Measurements from ENCODE around the gene ATP5F1E.

ATP5F1E gene

GRCh38 chr20:58988565-58988882, 43.6 kb downstream of the ATP5F1E start:
- POLR2A ChIA-PET = interaction anchor here (0.8 kb wide), 1 partner anchor 8 kb away, joined by 3 read pairs; the partner anchor contains the start of gene NELFCD
- no peak for TF ChIP-seq ZNF776 (tag by site-specific recombination; IDR thresholded peaks at IDR 0.05; ENCODE audit: borderline replicate concordance)
- no peak for TF ChIP-seq ZNF114 (tag by site-specific recombination; IDR thresholded peaks at IDR 0.05)
- TF ChIP-seq ZNF529 (tag by site-specific recombination; IDR thresholded peaks at IDR 0.05; ENCODE audit: insufficient replicate concordance) = no peak
- no peak for TF ChIP-seq ZBTB6 (tag by site-specific recombination; IDR thresholded peaks at IDR 0.05)
- no peak for TF ChIP-seq ZNF311 (tag by site-specific recombination; IDR thresholded peaks at IDR 0.05; ENCODE audit: borderline replicate concordance)
- TF ChIP-seq ZNF623 (tag by site-specific recombination; IDR thresholded peaks at IDR 0.05) = no peak
- no peak for TF ChIP-seq ZNF280C (tag by site-specific recombination; IDR thresholded peaks at IDR 0.05)
- no peak for TF ChIP-seq ZNF580 (tag by site-specific recombination; IDR thresholded peaks at IDR 0.05)
- TF ChIP-seq PRDM2 (tag by site-specific recombination; IDR thresholded peaks at IDR 0.05; ENCODE audit: borderline replicate concordance) = no peak
- TF ChIP-seq ZNF18 (tag by site-specific recombination; IDR thresholded peaks at IDR 0.05) = no peak
- no peak for TF ChIP-seq YY1 (tag by site-specific recombination; IDR thresholded peaks at IDR 0.05)
- TF ChIP-seq ZNF341 (tag by site-specific recombination; IDR thresholded peaks at IDR 0.05; ENCODE audit: low read depth) = no peak
- TF ChIP-seq ZNF23 (tag by site-specific recombination; IDR thresholded peaks at IDR 0.05; ENCODE audit: borderline replicate concordance) = no peak
- no peak for TF ChIP-seq ZNF248 (tag by site-specific recombination; IDR thresholded peaks at IDR 0.05)
- TF ChIP-seq HIC1 (tag by site-specific recombination; IDR thresholded peaks at IDR 0.05) = no peak
- CTCF ChIA-PET = no interaction called here

More at GRCh38 chr20:58988565-58988882, 43.6 kb downstream of the ATP5F1E start:
- no peak overlapping the region for H3K27ac ChIP-seq (ENCODE audit: extremely low read depth, low read depth, low read length)
- no peak overlapping the region for H3K4me3 ChIP-seq (ENCODE audit: low read depth, low read length)
- no peaks in the 10 kb centered on the region for H3K4me1 ChIP-seq (ENCODE audit: control insufficient read depth, insufficient read depth, low read length)
- H3K36me3 ChIP-seq (ENCODE audit: control insufficient read depth in 2 of 2, insufficient read depth in 1 of 2, low read length in 2 of 2) = peaks cover 17 to 85% of the 10 kb centered on the region in 2 experiments; a peak in 2 of 3 replicates
- no peaks in the 10 kb centered on the region for H3K9me3 ChIP-seq (ENCODE audit: control insufficient read depth, insufficient read depth, low read depth, low read length)

Data from HEK293 (cell line).